ENCODE measurements around the gene CHADL.
"Not testable (repeated sequence)": the region's sequence is repeated elsewhere in the genome, so short reads cannot be mapped to it uniquely, and the experiment has no call there.

The CHADL gene

GRCh38 chr22:41184679-41185078 is 56.1 kb downstream of the CHADL start:
- DNase-seq (ENCODE audit: low read depth in 4 of 4, low spot score in 1 of 4): no peak

DNA sequence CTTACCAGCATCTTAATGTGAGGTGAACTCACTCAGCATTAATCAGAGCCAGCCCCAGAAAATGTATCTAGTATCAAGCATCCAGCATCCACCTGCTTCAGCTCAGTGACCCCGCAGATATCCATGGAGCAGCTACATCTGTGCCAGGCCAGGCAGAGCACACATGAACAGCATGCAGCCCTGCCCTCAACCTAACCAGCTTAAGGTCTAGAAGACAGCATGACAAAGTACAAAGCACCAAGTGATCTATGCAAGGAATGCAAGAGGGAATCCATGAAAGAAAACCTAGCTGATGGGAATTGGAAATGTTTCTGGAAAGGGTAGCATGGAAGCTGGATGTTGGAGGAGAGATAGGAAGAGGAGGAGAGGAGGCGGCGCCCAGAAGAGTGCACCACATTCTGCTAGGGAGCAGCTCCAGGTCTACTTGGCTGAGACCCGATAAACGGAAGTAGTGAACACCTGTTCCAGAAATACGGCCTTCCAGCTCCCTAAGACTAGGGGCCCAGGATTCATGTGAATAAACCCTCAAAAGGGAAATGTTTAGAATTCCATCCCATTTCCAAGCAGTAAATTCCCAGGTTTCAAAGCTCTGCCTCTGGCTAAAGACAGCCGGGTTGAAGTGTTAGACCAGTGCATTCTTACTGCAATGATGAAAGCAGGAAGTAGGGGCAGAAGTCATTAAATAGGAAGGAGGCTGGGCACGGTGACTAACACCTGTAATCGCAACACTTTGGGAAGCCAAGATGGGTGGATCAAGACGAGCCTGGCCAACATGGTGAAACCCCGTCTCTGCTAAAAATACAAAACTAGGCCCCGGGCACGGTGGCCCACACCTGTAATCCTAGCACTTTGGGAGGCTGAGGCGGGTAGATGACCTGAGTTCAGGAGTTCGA is 59.1 kb downstream of the CHADL start:
- no peak for DNase-seq (ENCODE audit: low read depth in 4 of 4, low spot score in 1 of 4)

DNA sequence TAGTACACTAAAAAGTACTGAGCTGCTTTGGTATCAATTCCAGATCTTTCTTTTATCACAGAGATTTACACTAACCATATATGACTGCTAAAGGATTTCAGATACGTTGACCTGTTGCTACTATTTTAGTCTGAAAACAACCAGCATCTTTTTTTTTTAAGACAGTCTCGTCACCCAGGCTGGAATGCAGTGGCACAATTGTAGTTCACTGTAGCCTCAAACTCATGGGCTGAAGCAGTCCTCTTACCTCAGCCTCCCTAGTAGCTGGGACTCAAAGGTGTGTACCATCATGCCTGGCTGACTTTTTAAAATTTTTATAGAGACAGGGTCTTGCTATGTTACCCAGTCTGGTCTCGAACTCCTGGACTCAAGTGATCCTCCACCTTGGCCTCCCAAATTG is 59.8 kb downstream of the CHADL start:
- DNase-seq (ENCODE audit: low read depth in 4 of 4, low spot score in 1 of 4): no peak

GRCh38 chr22:41180362-41180761 is 60.4 kb downstream of the CHADL start:
- not testable (repeated sequence) for DNase-seq (ENCODE audit: low read depth in 4 of 4, low spot score in 1 of 4)

Measured in stimulated activated CD4-positive, alpha-beta T cell treated with anti-CD3 and anti-CD28 coated beads, Interleukin-1b, Interleukin-23, amount 100 ng/mL, for 24 hours (primary cell).